Stromal cell of bone marrow (primary cell): ENCODE measurements around the gene XAB2.
A peak's percentile ranks its signal among the peaks of the same experiment; 100 is the strongest.

Experiments
- DNase-seq: peaks from one replicate; pipeline ENCODE4 v3.0.0-alpha.2; 2012; ENCODE audit warnings: low read depth

XAB2 gene

DNA sequence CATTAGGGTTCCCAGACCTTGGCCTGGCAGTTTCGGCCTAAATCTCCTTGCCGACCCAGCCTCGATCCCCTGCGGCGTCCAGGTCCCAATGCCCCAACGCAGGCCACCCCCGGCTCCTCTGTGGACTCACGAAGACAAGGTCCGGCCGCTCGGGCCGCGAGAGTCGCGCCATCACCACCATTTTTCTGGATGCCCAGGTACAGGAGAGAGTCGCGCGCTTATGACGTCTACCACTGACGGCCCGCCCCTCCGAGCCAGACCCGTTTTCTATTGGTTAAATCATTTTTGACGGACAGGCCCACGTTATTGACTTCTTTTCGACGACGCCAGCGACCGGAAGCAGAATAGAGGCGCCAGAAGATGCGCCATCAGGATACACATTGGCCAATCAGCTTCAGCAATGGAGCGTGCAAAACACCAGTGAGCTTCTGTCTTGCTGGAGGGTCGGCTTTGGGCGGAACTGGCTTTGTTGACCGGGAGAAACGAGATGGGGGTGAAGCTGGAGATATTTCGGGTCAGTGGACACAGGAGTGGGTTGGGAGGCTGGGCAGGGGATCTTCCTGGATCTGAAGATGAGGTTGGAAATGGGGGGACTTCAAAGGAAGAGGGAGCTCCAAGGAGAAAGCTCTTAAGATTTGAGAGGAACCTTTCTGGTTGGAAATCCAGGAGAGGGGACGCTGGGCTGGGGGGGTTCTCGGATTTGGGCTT, at the start of gene XAB2, which contains the start of gene PET100:
XAB2 (minus strand) TSS at position 199 of the 708 bp plus-strand sequence; CDS start at position 181, 18 bp downstream.
PET100 (plus strand) TSS at position 447 of the 708 bp plus-strand sequence; CDS start at position 488, 41 bp downstream.
- DNase-seq, result peak; percentile 97

DNA sequence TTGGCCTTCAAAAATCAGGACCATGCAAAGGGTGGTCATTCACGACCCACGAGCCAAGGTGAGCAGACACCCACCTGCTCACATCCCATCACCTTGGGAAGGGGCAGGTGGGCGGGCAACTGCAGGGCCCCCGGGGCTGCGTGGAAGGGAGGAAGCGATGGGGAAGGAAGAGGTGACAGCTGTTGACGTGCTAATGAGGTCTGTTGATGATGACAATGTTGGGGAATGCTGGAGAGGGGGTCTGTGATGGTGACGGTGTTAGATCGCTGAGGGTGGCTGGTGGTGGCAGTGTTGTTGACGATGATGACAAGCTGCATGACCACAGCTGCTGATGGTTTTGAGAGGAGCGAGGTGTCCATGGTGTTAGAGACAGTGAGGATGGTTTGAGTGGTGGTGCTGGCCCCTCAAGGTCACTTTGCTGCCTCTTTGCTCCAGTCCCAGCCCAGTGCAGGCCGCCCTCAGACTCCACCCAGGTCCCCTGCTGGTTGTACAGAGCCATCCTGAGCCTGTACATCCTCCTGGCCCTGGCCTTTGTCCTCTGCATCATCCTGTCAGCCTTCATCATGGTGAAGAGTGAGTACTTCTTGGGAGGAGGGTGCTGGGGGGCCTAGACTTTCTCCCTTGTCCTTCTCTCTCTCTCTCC, 48.4 kb upstream of the XAB2 start:
- no peak for DNase-seq

DNA sequence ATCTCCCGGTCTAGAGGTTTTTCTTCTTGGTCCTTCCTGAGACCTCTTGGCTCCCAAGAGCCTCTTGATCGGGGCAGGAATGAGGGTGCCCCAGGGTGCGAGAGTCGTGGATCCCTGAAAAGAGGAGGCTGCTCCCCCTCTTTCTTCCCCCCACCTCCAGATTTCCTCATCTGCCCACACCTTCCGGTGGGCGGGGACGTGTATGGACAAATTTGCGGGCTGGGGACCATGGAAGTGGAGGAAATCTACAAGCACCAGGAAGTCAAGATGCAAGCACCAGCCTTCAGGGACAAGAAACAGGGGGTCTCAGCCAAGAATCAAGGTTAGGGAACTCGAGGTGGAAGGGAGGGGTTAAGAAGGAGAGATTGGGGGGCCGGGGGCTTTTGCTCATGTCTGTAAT, 47.5 kb upstream of the XAB2 start, which contains the start of gene MCEMP1:
MCEMP1 (plus strand) TSS at position 237 of the 400 bp plus-strand sequence; CDS start at position 268, 31 bp downstream.
- DNase-seq, result no peak

DNA sequence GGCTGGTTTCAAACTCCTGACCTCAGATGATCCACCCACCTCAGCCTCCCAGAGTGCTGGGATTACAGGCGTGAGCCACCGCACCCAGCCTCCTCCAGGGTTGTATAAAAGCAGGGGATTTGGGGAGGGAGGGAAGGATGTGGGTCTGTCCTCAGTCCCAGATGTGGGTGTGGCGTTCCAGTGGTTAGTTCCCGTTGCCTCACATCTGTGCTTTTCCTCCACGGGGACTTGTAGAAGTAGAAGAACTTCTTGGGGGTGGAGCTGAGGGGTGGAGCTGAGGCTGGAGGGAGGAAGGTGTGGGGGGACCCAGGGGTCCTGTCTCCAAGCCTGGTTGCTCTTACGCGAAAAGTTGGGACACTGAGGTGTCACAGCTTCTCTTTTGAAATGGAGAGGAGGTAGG, 47.0 kb upstream of the XAB2 start:
- DNase-seq, result no peak

DNA sequence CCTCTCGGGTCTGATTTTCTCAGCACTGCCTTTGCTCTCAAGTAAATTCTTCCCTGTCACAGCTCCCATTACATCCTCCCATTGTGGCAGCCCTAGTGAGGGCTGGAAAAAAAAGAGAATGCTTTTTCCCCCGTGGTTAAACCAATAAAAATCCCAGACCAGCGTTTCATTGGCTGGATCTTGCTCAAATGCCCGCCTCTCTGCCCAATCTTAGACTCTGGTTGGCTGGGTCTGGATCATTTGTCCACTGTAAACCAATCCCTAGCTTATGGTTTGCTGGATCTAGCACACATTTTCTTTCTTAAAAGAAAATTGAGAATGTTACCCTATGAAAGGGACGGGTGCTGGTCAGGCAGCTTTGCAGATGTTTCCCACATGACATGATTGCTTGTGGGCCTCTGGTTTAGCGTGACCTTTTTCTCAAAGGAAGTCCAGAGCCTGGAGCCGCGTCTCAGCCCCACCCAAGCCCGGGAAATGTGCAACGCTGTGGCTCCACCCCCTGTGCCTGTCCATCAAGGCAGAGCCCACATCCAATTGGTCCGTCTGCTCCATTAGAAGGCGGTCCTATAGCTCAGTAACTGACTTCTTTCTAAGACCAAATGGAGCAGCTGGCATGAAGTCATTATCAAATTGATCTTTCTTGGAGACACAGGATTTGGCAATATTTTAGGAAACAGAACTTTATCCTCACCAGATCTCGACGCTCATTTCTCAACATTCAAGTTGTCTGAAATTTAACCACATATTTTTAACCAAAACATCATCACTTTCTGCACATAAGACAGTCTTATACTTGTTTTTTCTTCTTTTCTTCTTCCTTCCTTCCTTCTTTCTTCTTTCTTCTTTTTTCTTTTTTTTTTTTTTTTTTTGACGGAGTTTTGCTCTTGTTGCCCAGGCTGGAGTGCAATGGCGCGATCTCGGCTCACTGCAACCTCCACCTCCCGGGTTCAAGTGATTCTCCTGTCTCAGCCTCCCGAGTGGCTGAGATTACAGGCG, 45.0 kb upstream of the XAB2 start:
- DNase-seq, result no peak

DNA sequence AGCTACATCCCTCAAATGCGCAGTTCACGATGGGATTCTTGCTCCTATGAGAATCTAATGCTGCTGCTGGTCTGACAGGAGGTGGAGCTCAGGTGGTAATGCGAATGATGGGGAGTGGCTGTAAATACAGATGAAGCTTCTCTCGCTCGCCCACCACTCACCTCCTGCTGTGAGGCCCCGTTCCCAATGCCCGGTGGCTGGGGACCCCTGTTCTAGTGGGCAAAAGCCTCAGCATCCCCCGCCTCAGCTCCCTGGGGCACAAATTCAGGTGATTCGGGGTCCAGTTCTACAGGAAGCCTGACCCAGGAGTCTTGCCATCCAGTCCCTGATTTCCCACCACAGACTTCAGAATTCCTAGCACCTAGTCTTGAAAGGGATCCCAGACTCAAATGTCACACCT, 43.2 kb upstream of the XAB2 start:
- DNase-seq, result no peak

DNA sequence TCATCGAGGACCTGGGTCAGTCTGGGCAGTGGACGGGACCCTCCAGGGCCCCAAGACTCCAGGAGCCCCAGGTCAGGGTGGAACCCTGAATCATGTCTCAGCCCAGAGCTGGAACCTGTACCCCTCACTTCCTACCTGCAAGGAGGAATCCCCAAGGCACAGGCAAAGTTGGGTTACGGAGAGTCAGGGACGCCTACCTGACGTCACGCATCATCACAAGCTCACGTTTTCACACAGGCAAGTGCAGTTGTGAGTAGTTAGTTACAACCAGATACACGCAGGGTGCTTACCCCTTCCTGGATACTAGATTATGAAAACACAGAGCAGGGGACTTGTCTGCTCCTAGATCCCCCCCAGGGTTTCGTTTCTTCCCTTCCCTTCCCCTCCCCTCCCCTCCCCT, 41.4 kb upstream of the XAB2 start:
- DNase-seq, result no peak

DNA sequence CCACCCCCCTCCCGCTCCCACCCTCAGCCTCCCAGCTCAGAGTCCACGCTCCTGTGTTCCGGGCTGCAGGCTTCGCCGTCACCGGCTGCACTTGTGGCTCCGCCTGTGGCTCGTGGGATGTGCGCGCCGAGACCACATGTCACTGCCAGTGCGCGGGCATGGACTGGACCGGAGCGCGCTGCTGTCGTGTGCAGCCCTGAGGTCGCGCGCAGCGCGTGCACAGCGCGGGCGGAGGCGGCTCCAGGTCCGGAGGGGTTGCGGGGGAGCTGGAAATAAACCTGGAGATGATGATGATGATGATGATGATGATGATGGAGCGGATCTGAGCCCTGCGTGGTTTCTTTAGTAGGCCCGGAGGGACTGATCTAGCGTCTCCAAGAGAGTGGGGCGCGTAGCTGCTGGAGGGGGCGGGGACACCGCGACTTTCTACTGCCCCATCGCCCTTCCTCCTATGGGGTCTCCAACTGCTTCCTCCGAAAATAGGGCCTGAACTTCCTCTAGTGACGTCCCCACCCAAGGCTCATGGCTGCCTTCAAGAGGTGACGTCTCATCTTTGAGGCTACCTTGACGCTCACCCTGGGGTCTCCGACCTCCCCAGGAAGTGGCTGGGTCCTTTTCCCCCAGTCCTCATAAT, 40.9 kb upstream of the XAB2 start:
- no peak for DNase-seq

DNA sequence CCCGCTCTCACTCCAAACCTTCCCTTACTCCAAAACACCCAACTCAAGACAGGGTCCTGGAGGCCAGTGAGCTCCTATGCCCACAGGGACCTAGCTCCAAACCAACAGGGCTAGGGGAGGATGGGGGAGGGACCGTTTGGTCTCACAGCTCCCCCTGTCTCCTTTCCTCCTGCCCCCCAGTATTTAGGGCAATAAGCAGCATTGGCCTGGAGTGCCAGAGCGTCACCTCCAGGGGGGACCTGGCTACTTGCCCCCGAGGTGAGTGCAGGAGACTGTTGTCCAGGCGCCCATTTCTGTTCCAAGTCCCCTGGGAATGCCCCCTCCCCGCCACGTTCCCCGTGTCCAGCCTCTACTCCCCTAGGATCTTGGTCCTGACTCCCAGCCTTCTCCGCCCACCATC, 40.3 kb upstream of the XAB2 start:
- no peak for DNase-seq

DNA sequence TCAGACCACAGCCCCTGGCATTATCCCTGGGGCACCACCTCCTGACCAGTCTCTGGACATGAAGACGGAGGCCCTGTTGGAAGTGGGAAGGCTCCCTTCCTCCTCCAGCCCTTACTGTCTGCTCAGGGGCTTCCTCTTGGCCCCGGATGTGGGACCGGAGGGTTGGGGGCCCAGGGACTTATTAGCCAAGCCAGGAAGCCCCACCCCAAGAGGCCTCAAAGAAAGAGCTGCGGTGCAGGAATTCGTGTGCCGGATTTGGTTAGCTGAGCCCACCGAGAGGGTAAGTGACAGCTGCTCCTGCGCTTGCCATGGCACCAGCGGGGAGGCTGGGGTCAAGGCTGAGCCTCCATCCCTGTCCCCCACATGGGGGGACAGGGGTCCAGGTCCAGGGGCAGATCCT, 39.5 kb upstream of the XAB2 start, which contains the start of gene RETN:
RETN (plus strand) TSS at position 208 of the 400 bp plus-strand sequence. CDS start 278 bp downstream, outside the sequence.
- no peak for DNase-seq

DNA sequence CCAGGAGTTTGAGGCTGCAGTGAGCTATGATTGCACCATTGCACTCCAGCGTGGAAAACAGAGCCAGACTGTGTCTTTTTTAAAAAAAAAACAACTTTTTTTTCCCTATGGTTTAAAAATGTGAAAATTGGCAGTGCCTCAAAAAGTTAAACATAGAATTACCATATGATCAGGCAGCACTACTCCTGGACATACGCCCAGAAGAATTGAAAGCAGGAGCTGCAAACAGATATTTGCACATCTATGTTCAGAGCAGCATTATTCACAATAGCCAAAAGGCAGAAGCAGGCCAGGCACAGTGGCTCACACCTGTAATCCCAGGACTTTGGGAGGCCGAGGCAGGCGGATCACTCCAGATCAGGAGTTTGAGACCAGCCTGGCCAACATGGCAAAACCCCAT, 35.7 kb upstream of the XAB2 start:
- DNase-seq, result no peak

DNA sequence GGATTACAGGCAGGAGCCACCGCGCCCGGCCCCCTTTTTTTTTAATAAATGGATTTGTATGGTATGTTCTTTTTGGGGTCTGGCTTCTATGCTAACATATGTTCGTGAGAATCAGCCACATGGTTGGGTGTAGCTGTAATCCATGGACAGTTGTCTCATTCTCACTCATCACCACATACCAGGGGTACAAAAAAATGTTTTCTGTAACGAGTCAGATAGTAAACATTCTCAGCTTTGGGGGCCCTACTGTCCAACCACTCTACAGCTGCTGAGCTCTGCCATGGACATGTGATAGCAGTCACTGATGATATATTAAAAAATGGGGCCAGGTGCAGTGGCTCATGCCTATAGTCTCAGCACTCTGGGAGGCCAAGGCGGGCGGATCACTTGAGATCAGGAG, 34.4 kb upstream of the XAB2 start:
- DNase-seq, result no peak

DNA sequence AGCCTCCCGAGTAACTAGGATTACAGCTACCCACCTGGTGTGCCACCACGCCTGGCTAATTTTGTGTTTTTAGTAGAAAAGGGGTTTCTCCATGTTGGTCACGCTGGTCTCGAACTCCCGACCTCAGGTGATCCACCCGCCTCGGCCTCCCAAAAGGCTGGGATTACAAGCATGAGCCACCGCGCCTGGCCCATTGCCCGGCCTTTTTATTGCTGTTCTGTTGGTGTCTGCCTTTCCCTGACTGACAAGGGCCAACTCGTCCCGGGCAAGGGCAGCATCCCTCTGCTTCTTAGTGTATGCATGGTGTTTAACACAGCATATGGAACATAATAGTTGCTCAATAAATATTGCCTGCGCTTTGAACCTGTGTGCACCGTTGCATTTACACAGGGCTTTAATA, 33.3 kb upstream of the XAB2 start:
- no peak for DNase-seq

DNA sequence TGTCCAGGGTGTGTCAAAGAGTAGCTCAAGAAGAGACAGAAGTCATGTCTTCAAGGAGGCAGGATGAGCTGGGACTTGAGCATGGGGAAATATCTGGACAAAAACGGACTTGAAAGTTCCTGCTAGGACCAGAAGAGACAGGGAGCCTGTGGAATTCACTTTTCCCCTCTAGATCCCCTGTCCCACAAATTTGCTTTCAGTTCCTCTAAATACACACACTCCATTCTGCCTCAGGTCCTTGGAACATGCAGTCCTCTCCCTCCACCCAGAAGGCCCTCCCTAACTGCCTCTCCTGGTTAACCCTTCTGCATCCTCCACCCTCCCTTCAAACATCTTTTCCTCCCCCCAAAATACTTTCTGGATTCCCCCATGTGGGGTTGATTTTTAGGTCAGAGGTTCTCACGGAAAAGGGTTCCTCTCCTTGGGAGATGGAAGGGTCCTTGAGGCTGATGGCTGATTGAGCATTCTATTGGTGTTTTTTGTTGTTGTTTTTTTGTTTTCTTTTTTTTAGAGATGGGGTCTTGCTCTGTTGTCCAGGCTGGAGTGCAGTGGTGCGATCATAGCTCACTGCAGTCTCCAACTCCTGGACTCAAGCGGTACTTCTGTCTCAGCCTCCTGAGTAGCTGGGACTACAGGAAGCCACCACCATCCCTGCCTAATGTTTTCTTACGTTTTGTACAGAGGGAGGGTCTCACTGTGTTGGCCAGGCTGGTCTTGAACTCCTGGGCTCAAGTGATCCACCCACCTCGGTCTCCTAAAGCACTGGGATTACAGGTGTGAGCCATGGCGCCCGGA, 32.6 kb upstream of the XAB2 start:
- DNase-seq, result no peak

DNA sequence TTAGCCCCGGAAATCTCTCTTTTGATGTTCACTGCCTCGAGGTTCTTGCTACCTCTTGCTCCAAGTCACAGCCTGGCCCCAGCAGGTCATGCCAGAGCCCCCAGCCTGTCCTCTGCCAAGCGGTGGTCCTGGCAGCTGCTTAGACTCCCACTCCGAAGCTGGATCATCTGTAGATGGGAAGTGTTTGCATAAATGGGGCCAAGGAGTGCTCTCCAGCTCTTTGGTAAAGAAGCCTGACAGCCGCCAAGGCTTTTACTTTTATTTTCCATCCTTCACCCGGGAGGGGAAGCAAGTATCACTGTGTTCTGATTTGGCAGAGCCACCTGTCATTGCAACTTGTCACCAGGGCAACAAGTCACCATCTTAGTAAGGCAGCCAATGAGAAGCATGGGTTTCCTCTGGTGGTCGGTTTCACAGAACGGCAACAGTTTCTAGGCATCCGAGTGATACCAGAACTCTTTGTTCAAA, 28.9 kb upstream of the XAB2 start:
- no peak for DNase-seq

DNA sequence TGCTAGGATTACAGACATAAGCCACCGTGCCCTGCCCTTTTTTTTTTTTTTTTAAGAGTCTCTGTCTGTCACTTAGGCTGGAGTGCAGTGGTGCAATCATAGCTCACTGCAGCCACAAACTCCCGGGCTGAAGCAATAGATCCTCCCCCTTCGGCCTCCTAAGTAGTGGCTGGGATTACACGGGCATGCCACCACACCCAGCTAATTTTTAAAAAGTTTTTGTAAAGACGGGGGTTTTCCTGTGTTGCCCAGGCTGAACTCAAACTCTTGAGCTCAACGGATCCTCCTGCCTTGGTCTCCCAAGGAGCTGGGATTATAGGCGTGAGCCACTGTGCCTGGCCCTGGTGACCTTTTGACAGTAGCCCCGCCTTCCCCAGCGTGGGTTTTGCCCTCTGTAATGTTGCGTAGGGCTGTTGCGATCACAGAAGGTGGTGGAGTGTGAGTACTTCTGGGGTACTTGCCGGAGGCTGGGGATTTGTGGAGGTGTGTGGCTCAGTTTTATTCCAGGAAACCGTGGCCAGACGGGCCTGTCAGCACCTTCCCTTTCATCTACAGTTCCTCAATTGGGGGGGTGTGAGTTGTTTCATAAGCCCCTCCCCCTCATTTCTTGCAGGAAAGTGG, 27.9 kb upstream of the XAB2 start:
- DNase-seq, result no peak

DNA sequence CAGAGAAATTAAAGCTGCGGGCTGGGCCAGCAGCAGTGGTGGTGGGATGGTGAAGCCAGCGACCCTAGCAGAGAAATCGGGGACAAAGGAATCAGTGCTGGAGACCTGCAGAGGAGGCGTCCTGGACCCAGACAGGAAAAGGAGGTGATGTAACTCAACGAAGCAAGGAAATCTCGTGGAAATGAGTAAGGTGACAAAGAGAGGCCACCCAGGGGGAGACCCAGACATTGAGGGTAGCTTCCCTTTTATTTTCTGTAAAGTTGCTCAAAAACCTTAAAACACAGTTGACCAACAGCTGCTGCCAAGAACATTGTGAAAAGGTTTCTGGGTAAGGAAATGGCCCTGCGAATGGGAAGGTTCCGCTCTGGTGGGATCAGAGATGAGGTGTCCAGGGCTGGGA, 26.2 kb upstream of the XAB2 start:
- no peak for DNase-seq

DNA sequence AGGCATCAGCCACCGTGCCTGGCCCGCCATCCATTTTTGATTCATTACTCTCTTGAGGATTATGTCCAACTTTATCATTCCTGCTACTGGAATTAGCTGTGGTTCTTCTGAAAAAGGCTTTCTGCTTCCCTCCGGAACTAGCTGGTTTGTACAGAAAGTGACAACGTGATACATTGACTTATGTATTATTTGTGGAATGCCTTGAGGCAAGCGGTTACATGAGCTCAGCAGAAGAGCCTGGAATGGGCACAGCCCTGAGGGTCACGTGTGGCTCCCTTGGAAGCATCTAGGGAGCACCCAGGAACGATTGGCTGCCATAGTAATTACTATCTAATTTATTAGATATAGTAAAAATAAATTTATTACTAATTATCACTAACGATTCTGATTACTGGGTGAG, 25.1 kb upstream of the XAB2 start:
- DNase-seq, result no peak

DNA sequence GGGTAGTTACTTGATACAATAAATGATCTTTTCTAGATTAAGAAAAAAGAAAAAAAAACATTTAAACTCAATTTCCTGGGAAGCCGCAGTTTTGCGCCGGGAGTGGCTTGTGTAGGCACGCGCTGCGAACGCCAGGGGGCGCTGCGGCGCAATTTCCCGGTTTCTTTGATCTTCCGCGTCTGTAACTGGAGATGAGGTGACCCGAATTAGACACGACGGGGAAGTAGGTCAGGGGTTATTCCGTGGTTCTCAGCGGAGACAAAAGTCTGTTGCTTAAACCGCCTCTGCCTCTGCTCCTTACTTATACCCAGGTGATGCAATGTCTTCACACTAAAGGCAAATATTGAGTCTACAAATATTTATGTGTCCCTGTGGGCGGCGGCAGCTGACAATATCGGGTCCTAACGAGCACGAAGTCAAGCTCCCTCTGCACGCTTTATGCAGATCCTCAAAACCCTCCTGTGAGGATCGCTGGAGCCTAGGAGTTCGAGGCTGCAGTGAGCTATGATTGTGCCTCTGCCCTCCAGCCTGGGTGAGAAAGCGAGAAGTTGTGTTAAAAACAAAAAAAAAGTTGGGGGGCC, 22.8 kb upstream of the XAB2 start:
- DNase-seq, result peak; percentile 42

DNA sequence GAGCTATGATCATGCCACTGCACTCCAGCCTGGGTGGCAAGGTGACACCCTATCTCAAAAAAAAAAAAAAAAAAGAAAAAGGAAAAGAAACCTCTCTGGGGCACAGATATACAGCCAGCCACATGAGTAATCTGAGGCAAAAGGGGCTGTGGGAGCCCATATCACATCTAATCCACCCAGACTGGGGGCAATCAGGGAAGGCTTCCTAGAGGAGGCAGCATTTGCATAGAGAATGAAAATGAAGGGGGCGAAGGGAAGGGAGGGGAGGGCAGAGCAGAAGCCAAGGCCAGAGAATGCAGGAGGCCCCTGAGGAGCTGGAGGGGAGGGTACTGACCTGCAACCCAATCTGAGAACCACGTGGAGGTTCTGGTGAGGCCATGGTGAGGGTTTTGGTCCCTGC, 20.8 kb upstream of the XAB2 start:
- no peak for DNase-seq
